LNCAP (cell line): ENCODE results near the gene CACNA1H.
A peak's percentile ranks its signal among the peaks of the same experiment; 100 is the strongest.

ENCODE experiments used
- TF ChIP-seq, protein P1 (sequence below): fragments of 450-650 bp; IDR thresholded peaks from 2 replicates; pipeline ENCODE4 v1.5.1; 2017; ENCODE audit warnings: mild to moderate bottlenecking

Gene CACNA1H

DNA sequence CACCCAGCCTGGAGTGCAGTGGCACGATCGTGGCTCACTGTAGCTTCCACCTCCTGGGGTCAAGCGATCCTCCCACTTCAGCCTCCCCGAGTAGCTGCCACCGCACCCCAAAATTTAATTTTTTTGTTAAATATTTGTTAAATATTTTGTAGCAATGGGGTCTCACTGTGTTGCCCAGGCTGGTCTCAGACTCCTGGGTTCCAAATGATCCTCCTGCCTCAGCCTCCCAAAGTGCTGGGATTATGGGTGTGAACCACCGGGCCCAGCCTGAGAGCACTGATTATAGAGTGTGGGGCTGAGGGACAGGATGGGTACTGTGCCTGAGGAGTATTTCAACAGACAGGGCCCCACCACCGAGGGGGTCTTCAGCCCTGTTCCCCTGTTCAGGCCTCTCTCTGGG is 36.5 kb downstream of the CACNA1H start:
- TF ChIP-seq, protein P1, sequence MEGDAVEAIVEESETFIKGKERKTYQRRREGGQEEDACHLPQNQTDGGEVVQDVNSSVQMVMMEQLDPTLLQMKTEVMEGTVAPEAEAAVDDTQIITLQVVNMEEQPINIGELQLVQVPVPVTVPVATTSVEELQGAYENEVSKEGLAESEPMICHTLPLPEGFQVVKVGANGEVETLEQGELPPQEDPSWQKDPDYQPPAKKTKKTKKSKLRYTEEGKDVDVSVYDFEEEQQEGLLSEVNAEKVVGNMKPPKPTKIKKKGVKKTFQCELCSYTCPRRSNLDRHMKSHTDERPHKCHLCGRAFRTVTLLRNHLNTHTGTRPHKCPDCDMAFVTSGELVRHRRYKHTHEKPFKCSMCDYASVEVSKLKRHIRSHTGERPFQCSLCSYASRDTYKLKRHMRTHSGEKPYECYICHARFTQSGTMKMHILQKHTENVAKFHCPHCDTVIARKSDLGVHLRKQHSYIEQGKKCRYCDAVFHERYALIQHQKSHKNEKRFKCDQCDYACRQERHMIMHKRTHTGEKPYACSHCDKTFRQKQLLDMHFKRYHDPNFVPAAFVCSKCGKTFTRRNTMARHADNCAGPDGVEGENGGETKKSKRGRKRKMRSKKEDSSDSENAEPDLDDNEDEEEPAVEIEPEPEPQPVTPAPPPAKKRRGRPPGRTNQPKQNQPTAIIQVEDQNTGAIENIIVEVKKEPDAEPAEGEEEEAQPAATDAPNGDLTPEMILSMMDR = no peak

- TF ChIP-seq, protein P1 = no peak
Measured at GRCh38 chr16:1192384-1193073, 39.6 kb downstream of the CACNA1H start.

GRCh38 chr16:1193143-1193824 is 40.4 kb downstream of the CACNA1H start:
- TF ChIP-seq, protein P1 = no peak

DNA sequence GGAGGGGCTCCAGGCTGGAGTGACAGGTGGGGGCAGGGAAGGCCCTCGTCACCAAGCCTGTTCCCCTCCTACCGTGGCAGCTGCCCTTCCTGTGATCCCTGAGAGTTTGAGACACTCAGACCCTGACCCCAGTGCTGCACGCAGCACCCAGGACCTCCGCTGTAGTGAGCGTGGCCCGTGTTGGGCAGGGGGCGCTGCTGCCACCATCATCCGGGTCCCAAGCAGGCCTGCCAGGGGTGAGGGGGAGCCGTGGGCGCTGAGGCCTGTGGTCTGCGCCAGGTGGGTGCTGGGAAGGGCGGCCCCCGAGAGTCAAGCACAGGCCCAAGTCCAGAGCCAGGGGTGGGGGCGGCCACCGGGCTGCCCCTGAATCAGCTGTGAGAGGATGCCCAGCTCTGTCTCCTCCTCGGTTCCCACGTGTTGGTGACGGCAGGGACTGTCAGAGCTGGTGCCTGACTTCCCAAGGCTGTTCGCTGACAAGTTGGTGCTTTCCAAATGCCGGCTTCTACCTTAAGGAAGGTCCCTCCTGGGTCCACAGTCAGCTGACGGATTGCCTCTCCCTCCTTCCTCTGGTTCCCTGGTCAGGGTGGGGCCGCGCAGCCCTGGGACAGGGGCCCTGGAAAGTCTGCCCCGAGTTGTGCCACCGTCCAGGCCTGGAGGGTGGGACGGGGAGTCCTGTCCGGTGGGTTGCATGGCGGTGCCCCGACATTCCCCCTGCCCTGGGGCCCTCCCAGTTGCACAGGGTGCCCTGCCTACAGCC is 41.1 kb downstream of the CACNA1H start:
- TF ChIP-seq, protein P1 = no peak

- TF ChIP-seq, protein P1 = peak; percentile 99
Measured at GRCh38 chr16:1194665-1195392, 41.9 kb downstream of the CACNA1H start.

- TF ChIP-seq, protein P1 = no peak
Measured at GRCh38 chr16:1195393-1195666, 42.4 kb downstream of the CACNA1H start.

GRCh38 chr16:1196494-1196893 is 43.6 kb downstream of the CACNA1H start:
- TF ChIP-seq, protein P1 = no peak
